WTC11 (cell line): ENCODE measurements around the gene ABHD16B. TPM values are rescaled to one million over a fixed set of nuclear protein-coding genes. Genes with fewer than 3 reads are reported as not detected.

Experiments used
- ATAC-seq: fragments of 200-7000 bp; cut with Tn5 transposase; 2 replicates; pipeline ENCODE4 v1.10.0; 2021; ENCODE audit warnings: mild to moderate bottlenecking, moderate library complexity
- CTCF ChIA-PET: fragments of 300-600 bp; sonication (Branson Sonifier 250); formaldehyde crosslinking; loops from one replicate; lab custom pipeline; 2021; ENCODE audit warnings: antibody characterized with exemption; lab: Charles Lee
- POLR2A ChIA-PET: fragments of 350-600 bp; sonication (Branson Sonifier 250); formaldehyde crosslinking; loops from one replicate; lab custom pipeline; 2021; ENCODE audit warnings: antibody characterized with exemption; lab: Charles Lee
- DNase-seq: peaks from one replicate; pipeline ENCODE4 v3.0.0; 2021; ENCODE audit warnings: low spot score
- H3K27ac Mint-ChIP-seq: 2 replicates; pipeline ENCODE4 v1.8.0; 2021; ENCODE audit warnings: mixed read lengths
- H3K27me3 Mint-ChIP-seq: 2 replicates; pipeline ENCODE4 v1.8.0; 2021; ENCODE audit warnings: low read depth, mild to moderate bottlenecking, moderate library complexity, mixed read lengths
- H3K36me3 Mint-ChIP-seq: 2 replicates; pipeline ENCODE4 v1.8.0; 2021; ENCODE audit warnings: mixed read lengths
- H3K4me1 Mint-ChIP-seq: 2 replicates; pipeline ENCODE4 v1.8.0; 2022; ENCODE audit warnings: mixed read lengths
- H3K4me3 Mint-ChIP-seq: 2 replicates; pipeline ENCODE4 v1.8.0; 2021; ENCODE audit warnings: mild to moderate bottlenecking, moderate library complexity, mixed read lengths
- H3K9me3 Mint-ChIP-seq: 2 replicates; pipeline ENCODE4 v1.8.0; 2021; ENCODE audit warnings: mixed read lengths
- ATF1 ChIP-seq: sonication (generic); formaldehyde crosslinking; IDR thresholded peaks from 2 replicates; pipeline ENCODE4 v1.8.1; 2023; ENCODE audit warnings: mild to moderate bottlenecking, moderate library complexity, missing genetic modification reagents
- ELF4 ChIP-seq: sonication (generic); formaldehyde crosslinking; IDR thresholded peaks from 2 replicates; pipeline ENCODE4 v1.8.1; 2022; ENCODE audit warnings: low read depth, mild to moderate bottlenecking, moderate library complexity, missing genetic modification reagents
- ETV6 ChIP-seq: sonication (generic); formaldehyde crosslinking; IDR thresholded peaks from 2 replicates; pipeline ENCODE4 v1.8.1; 2022; ENCODE audit warnings: mild to moderate bottlenecking, missing genetic modification reagents
- GABPB1 ChIP-seq: sonication (generic); formaldehyde crosslinking; IDR thresholded peaks from 2 replicates; pipeline ENCODE4 v1.8.1; 2023; ENCODE audit warnings: mild to moderate bottlenecking, missing genetic modification reagents
- GRHL2 ChIP-seq: fragments of 250-450 bp; sonication (Bioruptor Pico); IDR thresholded peaks from 2 replicates; pipeline ENCODE4 v1.8.0; 2022; ENCODE audit warnings: mild to moderate bottlenecking, moderate library complexity; ENCODE audit not compliant: insufficient replicate concordance, severe bottlenecking
- GTF2I ChIP-seq: fragments of 250-450 bp; sonication (Bioruptor Pico); conservative IDR thresholded peaks from 2 replicates; pipeline ENCODE4 v1.4.0; 2021; ENCODE audit warnings: mild to moderate bottlenecking
- HMGA2 ChIP-seq: fragments of 250-450 bp; sonication (Bioruptor Pico); IDR thresholded peaks from 2 replicates; pipeline ENCODE4 v1.4.0; 2021; ENCODE audit warnings: mild to moderate bottlenecking, moderate library complexity
- JAZF1 ChIP-seq: fragments of 250-450 bp; sonication (Bioruptor Pico); IDR thresholded peaks from 2 replicates; pipeline ENCODE4 v1.9.0; 2021; ENCODE audit warnings: moderate library complexity, mild to moderate bottlenecking, inconsistent platforms
- MXD4 ChIP-seq: fragments of 250-450 bp; sonication (Bioruptor Pico); IDR thresholded peaks from 2 replicates; pipeline ENCODE4 v1.8.0; 2021; ENCODE audit warnings: mild to moderate bottlenecking, moderate library complexity, borderline replicate concordance
- NFYB ChIP-seq: sonication (generic); formaldehyde crosslinking; conservative IDR thresholded peaks from 2 replicates; pipeline ENCODE4 v1.8.0; 2022; ENCODE audit warnings: low read depth, missing genetic modification reagents
- SMAD3 ChIP-seq: sonication (generic); formaldehyde crosslinking; IDR thresholded peaks from 2 replicates; pipeline ENCODE4 v1.8.0; 2022; ENCODE audit warnings: missing genetic modification reagents, mild to moderate bottlenecking, borderline replicate concordance
- ZNF232 ChIP-seq: sonication (generic); formaldehyde crosslinking; IDR thresholded peaks from 2 replicates; pipeline ENCODE4 v1.8.0; 2022; ENCODE audit warnings: mild to moderate bottlenecking, missing genetic modification reagents
- ZNF317 ChIP-seq: sonication (generic); formaldehyde crosslinking; IDR thresholded peaks from 2 replicates; pipeline ENCODE4 v1.8.1; 2023; ENCODE audit warnings: low read depth, mild to moderate bottlenecking, moderate library complexity, missing genetic modification reagents, borderline replicate concordance
- ZNF423 ChIP-seq: fragments of 250-450 bp; sonication (Bioruptor Pico); IDR thresholded peaks from 2 replicates; pipeline ENCODE4 v2.1.2; 2022; ENCODE audit warnings: mild to moderate bottlenecking, moderate library complexity
- total RNA-seq: library from RNA; stranded (reverse); gene quantifications from 3 replicates; pipeline ENCODE4 v1.2.3, GENCODE V29; 2021
- TF ChIP-seq, protein P1 (sequence below): sonication (generic); formaldehyde crosslinking; IDR thresholded peaks from 2 replicates; pipeline ENCODE4 v1.8.1; 2023; ENCODE audit warnings: mild to moderate bottlenecking, missing genetic modification reagents
- TF ChIP-seq, protein P2 (sequence below): sonication (generic); formaldehyde crosslinking; IDR thresholded peaks from 2 replicates; pipeline ENCODE4 v1.8.0; 2022; ENCODE audit warnings: mild to moderate bottlenecking, missing genetic modification reagents
- TF ChIP-seq, protein P3 (sequence below): sonication (generic); formaldehyde crosslinking; IDR thresholded peaks from 2 replicates; pipeline ENCODE4 v1.8.1; 2023; ENCODE audit warnings: mild to moderate bottlenecking, missing genetic modification reagents, moderate library complexity
- TF ChIP-seq, protein P4 (sequence below): fragments of 250-450 bp; sonication (Bioruptor Pico); IDR thresholded peaks from 2 replicates; pipeline ENCODE4 v1.9.0; 2021; ENCODE audit warnings: moderate library complexity, mild to moderate bottlenecking, inconsistent platforms, borderline replicate concordance
- TF ChIP-seq, protein P5 (sequence below): sonication (generic); formaldehyde crosslinking; conservative IDR thresholded peaks from 2 replicates; pipeline ENCODE4 v1.8.1; 2023; ENCODE audit warnings: mild to moderate bottlenecking, low read depth, missing genetic modification reagents, moderate library complexity
- TF ChIP-seq, protein P6 (sequence below): sonication (generic); formaldehyde crosslinking; IDR thresholded peaks from 2 replicates; pipeline ENCODE4 v1.8.1; 2022; ENCODE audit warnings: low read depth, mild to moderate bottlenecking, moderate library complexity, missing genetic modification reagents, borderline replicate concordance

ABHD16B gene
- total RNA-seq, 1 experiment from 2014 or later = 0.11 TPM

DNA sequence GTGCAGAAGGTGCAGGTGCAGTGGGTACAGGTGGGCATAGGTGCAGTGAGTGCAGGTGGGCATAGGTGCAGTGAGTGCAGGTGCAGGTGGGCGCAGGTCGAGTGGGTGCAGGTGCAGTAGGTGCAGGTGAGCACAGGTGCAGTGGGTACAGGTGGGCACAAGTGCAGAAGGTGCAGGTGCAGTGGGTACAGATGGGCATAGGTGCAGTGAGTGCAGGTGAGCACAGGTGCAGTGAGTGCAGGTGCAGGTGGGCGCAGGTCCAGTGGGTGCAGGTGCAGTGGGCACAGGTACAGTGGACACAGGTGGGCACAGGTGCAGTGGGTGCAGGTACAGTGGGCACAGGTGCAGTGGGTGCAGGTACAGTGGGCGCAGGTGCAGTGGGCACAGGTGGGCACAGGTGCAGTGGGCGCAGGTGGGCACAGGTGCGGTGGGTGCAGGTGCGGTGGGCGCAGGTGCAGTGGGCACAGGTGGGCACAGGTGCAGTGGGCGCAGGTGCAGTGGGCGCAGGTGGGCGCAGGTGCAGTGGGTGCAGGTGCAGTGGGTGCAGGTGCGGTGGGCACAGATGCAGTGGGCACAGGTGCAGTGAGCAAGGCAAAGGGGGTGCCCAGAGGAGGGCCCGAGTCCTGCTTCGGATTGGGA is 45.6 kb upstream of the ABHD16B start:
- Mint-ChIP-seq H3K36me3 (no peaks in the 10 kb centered on the region), H3K4me1 (peaks cover 2% of the 10 kb centered on the region; the same call in 1 of the 2 replicates), H3K4me3 (no peak overlapping the region), H3K27me3 (no peaks in the 10 kb centered on the region), H3K9me3 (peaks cover 4% of the 10 kb centered on the region; the same call in 1 of the 2 replicates), H3K27ac (no peak overlapping the region)
- ATAC-seq (no peak), DNase-seq (no peak)
- CTCF ChIA-PET = interaction anchor here (0.7 to 1.1 kb wide), 2 partner anchors 13 to 36 kb away, joined by 3 to 4 read pairs; no protein-coding TSS in a partner anchor
- TF ChIP-seq GABPB1 = no peak
- TF ChIP-seq, protein P1, sequence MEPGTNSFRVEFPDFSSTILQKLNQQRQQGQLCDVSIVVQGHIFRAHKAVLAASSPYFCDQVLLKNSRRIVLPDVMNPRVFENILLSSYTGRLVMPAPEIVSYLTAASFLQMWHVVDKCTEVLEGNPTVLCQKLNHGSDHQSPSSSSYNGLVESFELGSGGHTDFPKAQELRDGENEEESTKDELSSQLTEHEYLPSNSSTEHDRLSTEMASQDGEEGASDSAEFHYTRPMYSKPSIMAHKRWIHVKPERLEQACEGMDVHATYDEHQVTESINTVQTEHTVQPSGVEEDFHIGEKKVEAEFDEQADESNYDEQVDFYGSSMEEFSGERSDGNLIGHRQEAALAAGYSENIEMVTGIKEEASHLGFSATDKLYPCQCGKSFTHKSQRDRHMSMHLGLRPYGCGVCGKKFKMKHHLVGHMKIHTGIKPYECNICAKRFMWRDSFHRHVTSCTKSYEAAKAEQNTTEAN (CRISPR knock-in tag) = no peak
- TF ChIP-seq, protein P2, sequence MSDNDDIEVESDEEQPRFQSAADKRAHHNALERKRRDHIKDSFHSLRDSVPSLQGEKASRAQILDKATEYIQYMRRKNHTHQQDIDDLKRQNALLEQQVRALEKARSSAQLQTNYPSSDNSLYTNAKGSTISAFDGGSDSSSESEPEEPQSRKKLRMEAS (CRISPR knock-in tag) = no peak
- TF ChIP-seq ELF4 (CRISPR knock-in tag) = no peak
- no peak for TF ChIP-seq ATF1 (CRISPR knock-in tag)
- TF ChIP-seq ZNF232 = no peak
- TF ChIP-seq, protein P3, sequence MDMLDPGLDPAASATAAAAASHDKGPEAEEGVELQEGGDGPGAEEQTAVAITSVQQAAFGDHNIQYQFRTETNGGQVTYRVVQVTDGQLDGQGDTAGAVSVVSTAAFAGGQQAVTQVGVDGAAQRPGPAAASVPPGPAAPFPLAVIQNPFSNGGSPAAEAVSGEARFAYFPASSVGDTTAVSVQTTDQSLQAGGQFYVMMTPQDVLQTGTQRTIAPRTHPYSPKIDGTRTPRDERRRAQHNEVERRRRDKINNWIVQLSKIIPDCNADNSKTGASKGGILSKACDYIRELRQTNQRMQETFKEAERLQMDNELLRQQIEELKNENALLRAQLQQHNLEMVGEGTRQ (CRISPR knock-in tag) = no peak
- TF ChIP-seq, protein P4, sequence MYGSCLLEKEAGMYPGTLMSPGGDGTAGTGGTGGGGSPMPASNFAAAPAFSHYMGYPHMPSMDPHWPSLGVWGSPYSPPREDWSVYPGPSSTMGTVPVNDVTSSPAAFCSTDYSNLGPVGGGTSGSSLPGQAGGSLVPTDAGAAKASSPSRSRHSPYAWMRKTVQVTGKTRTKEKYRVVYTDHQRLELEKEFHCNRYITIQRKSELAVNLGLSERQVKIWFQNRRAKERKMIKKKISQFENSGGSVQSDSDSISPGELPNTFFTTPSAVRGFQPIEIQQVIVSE (CRISPR knock-in tag) = no peak
- TF ChIP-seq GRHL2 (CRISPR knock-in tag) = no peak
- no peak for TF ChIP-seq ETV6 (CRISPR knock-in tag)
- TF ChIP-seq MXD4 (CRISPR knock-in tag) = no peak
- TF ChIP-seq ZNF317 (CRISPR knock-in tag) = no peak
- TF ChIP-seq GTF2I (CRISPR knock-in tag) = no peak
- TF ChIP-seq HMGA2 (CRISPR knock-in tag) = no peak
- TF ChIP-seq, protein P5, sequence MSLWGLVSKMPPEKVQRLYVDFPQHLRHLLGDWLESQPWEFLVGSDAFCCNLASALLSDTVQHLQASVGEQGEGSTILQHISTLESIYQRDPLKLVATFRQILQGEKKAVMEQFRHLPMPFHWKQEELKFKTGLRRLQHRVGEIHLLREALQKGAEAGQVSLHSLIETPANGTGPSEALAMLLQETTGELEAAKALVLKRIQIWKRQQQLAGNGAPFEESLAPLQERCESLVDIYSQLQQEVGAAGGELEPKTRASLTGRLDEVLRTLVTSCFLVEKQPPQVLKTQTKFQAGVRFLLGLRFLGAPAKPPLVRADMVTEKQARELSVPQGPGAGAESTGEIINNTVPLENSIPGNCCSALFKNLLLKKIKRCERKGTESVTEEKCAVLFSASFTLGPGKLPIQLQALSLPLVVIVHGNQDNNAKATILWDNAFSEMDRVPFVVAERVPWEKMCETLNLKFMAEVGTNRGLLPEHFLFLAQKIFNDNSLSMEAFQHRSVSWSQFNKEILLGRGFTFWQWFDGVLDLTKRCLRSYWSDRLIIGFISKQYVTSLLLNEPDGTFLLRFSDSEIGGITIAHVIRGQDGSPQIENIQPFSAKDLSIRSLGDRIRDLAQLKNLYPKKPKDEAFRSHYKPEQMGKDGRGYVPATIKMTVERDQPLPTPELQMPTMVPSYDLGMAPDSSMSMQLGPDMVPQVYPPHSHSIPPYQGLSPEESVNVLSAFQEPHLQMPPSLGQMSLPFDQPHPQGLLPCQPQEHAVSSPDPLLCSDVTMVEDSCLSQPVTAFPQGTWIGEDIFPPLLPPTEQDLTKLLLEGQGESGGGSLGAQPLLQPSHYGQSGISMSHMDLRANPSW (CRISPR knock-in tag) = no peak
- no peak for TF ChIP-seq JAZF1 (CRISPR knock-in tag)
- no peak for TF ChIP-seq NFYB (CRISPR knock-in tag)
- TF ChIP-seq, protein P6, sequence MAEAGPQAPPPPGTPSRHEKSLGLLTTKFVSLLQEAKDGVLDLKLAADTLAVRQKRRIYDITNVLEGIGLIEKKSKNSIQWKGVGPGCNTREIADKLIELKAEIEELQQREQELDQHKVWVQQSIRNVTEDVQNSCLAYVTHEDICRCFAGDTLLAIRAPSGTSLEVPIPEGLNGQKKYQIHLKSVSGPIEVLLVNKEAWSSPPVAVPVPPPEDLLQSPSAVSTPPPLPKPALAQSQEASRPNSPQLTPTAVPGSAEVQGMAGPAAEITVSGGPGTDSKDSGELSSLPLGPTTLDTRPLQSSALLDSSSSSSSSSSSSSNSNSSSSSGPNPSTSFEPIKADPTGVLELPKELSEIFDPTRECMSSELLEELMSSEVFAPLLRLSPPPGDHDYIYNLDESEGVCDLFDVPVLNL (CRISPR knock-in tag) = no peak
- TF ChIP-seq ZNF423 = no peak
- no peak for TF ChIP-seq SMAD3 (CRISPR knock-in tag)
- POLR2A ChIA-PET = no interaction called here
